HG02763 (cell line): ENCODE measurements around the gene CIAO3.
A peak's percentile ranks its signal among the peaks of the same experiment; 100 is the strongest.
"Not testable (repeated sequence)": the region's sequence is repeated elsewhere in the genome, so short reads cannot be mapped to it uniquely, and the experiment has no call there.

Experiments used
- ATAC-seq: cut with Tn5 transposase; IDR thresholded peaks from one replicate; pipeline ENCODE4 v1.9.1; 2021; ENCODE audit warnings: mild to moderate bottlenecking, moderate library complexity; ENCODE audit not compliant: unreplicated experiment

Gene CIAO3

DNA sequence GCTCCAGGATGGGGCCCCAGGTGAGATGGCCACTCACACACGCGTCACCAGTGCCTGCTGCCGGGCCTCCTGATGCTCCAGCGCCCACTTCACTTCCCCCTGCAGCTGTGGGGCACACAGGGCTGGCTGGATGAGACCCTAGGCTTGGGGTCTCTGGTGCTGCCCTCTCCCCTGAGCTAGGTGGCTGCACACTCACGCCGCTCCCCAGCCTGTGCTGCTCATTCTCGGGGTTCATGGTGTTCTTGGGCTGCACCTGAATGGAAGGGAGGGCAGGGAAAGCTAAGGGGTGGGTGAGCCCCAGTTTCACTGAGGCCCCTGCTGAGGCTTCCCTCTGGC is 15.8 kb downstream of the CIAO3 start:
- no peak for ATAC-seq

DNA sequence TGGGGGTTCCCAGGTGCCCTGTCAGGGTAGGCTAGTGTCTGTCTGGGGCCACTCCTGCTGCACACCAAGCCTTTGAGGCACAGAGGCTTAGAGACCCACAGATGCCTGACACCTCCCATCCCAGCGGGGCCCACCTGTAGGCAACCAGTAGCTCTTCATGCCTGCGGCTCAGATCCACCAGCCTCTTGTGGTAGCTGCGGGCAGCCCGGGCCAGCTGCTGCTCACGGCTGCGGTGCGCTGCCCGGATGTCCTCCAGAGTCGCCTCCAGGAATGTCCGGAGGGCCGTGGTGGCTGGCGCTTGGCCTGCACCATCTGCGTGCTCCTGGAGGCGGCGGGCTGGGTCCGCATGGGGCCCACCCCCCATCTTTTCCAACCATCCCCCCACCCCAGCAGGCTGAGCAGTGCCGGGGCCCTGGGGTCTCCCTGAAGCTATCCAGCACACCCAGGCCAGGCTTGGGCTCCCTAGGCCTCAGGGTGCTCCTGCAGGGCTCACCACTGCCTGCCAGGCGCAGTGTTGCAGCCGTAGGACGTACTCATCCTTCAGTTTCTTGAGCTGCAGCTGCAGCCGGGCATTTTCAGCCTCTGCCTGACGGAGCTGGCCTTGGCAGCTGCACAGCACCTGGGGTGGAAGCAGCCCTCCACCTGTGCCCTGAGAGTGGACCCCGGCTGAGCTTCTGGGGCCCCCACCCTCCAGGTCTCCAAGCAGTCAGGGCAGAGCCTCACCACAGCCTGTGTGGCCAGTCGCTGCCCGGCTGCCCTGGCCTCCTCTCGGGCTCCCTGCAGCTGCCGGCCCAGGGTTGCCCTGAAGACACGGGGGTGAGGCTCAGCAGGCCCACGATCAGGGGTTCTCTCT is 16.4 kb downstream of the CIAO3 start:
- no peak for ATAC-seq

DNA sequence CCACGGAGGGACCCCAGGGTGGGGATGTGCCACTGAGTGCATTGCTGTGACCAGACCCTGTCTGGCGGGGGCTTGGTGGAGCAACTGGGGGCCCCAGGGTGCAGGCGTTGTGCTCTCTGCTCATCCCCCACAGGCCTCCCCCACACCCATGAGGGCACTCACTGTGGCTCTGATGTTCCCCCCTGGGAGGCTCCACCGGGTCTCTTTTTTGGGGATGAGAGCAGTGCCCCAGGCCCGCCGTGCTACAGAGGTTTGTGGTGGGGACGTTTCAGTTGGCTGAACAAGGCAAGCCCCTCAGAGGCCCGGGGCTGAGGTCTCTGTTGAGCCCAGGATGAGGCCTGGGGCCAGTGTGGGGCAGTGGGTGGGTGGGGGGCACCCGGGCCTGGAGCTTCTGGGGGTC is 17.1 kb downstream of the CIAO3 start:
- ATAC-seq, result no peak

DNA sequence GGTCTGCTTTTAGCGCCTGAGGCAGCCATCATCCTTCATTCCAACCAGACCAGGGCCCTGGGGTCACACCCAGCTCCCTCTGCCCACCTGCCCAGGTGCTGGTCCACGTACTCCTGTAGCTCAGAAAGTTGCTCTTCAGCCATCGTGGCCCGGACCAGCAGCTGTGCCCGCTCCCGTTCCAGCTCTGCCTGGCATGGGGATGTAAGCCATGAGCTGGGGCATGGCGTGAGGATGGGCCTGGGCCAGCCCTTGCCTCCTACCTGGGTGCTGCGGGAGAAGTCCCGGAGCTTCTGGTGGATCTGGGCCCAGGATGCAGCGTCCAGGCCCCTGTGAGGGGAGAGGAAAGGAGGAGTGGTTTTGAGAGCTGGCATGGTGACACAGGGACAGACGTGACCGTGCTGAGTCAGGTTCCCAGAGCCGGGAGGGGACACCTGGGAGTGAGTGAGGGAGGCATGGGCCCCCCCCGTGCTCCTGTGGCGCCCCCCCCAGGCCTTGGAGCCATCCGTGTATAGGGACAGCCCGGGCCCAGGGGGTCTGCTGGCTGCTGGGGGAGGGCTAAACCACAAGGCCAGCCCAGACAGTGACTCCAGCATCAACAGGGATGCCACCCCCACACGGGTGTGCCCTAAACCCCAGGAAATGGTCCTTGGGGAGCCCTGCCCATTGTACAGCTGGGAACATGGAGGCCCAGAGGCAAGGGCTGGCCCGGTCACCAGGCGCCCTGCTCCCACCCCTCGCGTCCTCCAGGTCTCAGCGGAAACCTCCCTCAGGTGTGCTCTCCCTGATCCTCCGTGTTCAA is 17.8 kb downstream of the CIAO3 start:
- no peak for ATAC-seq

DNA sequence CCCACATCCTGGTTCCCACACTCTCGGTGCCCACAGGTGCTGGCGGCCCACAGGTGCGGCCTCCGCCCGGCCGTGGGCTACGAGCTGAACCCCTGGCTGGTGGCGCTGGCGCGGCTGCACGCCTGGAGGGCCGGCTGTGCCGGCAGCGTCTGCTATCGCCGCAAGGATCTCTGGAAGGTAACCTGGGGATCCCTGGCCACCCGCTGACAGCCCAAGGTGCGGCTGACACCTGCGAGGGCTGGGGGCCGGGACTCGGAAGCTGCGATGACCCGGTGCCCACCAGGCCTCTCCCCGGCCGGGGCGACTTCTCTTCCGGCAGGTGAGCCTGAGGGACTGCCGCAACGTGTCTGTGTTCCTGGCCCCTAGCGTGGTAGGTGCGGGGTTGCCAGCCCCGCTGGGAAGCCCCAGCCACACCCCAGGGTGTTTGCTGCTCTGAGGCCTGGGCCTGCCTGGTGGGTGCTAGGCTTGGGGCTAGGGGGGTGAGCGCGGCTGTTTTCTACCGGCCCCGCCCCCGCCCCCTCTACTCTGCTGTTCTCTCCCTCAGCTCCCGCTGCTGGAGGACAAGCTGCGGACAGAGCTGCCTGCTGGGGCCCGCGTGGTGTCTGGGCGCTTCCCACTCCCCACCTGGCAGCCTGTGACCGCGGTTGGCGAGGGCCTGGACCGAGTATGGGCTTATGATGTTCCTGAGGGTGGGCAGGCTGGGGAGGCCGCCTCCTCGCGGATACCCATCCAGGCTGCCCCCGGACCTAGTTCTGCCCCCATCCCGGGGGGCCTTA is 18.8 kb downstream of the CIAO3 start:
- no peak for ATAC-seq

DNA sequence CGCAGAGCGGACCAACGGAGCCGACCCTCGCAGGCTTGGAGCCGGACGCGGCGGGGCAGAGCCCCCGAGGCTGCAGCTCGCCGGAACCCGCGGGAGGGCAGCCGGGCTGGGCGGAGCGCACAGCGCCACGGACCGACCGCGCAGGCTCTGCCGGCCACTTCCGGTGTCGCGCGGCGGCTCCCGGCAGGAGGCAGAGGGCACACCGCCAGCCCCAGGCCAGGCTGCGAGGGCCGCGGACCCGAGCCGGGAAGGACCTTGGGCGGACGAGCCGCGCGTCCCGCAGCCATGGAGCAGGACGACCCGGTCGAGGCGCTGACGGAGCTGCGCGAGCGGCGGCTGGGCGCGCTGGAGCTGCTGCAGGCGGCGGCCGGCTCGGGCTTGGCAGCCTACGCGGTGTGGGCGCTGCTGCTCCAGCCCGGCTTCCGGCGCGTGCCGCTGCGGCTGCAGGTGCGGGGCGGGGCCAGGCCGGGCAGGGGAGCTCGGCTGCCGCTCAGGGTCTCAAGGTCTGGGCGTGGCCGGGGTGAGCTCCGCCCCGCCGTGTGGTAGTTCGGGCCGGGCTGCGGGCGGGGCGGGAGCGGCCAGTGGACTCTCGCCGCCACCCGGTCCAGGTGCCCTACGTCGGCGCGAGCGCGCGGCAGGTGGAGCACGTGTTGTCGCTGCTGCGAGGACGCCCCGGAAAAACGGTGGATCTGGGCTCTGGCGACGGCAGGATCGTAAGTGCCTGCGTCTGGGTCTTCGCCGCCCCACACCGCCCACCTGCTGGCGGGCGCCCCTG is 19.6 kb downstream of the CIAO3 start, which contains the start of gene ANTKMT:
ANTKMT (plus strand) TSS at position 157 of the 775 bp plus-strand sequence; CDS start at position 286, 129 bp downstream.
- peak; percentile 63 for ATAC-seq

DNA sequence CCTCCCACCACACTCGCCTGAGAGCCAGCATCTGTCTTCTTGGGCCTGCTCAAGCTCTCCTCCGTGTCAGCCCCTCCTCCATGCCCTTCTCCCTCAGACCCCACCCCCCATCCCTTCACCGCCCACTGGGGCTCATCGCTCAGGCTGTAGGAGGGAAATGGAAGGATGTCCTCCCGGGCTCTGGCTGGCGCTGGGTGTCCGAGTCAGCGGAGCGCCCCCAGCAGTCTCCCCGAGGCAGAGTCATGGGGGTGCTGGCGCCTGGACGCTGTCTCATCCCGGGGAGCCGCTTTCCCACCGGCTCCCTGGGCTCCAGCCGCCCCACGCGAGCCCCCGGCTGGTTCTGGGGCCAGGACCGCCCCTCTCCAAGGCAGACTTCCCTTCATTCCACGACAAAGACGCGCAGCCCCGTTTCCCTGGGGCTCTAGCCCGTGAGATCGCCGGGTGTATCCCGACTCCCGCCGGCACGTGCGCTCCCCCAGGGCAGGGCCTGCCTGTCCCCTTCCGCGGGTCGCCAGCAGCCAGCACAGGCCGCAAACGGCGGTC is 20.3 kb downstream of the CIAO3 start:
- peak; percentile 17 for ATAC-seq

DNA sequence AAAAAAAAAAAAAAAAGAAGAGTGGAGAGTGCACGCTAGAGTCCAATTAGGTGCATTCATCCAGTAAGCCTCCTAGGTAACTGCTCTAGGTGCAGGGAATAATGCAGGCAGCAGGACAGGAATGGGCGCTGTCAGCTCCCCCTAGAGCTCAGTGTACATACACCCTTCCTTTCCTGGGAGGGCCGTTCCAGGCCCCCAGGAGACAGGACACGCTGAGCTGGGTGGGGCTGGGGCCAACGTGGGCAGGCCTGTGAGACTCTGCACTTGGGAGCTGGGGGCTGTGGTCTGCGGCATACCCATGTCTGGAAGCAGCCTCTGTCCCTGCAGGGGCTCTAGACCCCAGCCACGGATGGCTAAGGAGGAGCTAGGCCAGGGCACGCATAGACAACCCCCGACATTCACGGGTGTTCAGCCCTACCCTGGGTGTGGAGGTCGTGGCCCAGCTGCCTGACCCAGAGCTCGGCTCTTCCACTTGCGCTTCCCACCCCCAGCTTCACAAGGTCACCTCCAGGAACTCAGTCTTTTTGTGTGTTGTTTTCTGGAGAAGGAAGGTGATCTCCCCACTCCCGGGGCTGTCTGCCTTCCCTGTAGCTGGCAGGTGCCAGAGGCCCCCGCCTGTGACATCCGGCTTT is 20.9 kb downstream of the CIAO3 start:
- no peak for ATAC-seq

DNA sequence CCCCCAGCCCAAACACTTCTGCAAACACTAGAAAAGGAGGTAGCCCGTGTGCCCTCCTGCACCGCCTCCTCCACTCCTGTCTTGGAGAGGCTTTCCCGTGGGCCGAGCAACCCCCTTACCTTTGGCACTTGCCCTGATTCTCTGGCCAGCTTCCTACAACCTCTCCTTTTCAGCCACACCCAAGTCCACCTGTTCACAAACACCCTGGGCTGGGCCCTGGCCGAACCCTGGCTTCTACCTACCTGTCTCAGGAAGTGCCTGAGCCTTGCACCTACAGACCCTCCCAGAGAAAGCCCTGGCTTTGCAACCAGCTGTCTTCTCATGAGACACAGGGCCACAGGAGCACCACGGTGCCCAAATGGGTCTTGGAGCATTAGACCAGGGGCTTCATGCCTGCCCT is 21.9 kb downstream of the CIAO3 start:
- no peak for ATAC-seq

DNA sequence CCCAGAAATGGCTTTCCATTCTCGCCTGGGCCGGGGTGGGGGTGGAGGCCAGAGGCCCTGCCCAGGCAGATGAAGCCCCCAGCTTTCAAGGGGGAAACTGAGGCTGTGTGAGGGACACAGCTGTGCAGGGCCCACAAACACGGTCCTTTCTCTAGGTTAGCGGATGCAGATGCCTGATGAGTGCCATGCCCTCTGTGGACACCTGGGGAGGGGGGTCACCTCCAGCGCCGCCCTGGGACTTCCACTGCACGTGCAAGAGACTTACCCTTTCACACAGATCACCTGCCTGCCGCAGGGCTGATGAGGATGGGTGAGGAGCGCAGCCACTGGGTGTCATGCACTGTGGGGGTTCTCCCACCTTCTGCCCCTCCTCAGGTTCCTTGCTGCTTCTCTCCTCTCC is 22.4 kb downstream of the CIAO3 start:
- no peak for ATAC-seq

DNA sequence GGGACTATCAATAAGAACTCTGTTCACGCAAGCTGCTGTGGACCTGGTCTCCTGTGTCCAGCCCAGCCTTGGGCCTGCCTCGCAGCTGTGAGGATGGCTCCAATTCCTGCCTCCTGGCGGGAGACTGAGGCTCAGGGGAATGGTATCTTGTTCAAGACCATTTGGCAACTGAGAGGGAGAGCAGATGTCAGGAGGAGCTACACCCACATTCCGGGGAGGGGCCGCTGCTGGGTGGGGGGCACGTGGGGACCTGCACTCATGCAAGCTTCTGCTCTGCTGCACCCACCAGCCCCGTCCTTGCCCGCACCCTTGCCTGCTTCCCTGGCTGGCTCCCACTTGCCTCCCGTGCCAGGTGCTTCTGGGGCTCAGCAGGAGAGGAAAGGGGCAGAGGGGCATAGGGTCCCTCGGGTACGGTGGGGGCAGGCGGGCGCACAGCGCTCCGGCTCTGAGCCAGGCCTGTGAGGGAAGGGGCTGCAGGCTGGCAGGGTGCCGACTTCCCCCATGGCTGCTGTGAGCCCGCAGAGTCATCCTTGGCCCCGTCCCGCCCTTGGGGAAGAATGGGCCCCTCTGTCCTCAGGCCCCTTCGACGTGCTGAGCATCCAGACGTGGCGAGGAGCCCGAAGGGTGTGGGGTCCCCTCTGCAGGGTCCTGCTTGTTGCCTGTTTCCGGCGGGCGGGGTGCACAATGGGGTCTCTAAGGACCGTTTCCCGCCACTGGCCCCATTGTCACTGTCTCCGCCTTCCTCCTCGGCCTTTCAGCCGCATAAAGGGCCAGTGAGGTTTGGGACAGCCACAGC is 23.1 kb downstream of the CIAO3 start:
- no peak for ATAC-seq

DNA sequence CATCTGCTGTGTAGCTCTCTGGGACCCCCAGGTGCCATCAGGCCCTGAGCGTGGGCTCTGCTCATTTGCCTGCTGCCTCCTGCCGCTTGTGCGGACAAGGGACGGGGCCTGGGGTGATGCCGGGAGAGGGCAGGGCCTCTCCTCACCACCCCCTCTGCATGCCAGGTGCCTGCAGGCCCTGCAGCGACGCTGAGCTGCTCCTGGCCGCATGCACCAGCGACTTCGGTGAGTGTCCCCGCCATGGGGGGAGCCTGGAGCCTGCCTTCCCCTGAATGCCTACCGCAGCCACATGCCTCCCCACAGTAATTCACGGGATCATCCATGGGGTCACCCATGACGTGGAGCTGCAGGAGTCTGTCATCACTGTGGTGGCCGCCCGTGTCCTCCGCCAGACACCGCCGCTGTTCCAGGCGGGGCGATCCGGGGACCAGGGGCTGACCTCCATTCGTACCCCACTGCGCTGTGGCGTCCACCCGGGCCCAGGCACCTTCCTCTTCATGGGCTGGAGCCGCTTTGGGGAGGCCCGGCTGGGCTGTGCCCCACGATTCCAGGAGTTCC is 23.9 kb downstream of the CIAO3 start:
- ATAC-seq, result no peak

DNA sequence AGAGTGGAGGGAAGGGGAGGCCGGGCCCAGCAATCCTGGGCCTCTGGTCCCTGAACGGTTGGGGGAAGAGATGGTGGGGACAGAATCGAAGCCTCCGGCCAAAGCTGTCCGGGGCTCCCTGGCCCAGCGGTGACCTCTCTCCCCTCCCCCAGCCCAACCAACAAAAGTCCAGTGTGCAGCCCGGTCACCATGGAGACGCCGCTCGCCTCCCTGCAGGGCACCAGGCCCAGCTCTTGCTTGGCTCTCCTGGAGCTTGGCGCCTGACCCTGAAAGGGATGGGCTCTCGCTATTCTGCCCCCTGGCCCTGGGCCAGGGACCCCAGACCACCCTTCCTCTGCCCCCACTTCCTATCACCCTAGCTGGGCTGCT is 24.6 kb downstream of the CIAO3 start:
- ATAC-seq, result no peak

DNA sequence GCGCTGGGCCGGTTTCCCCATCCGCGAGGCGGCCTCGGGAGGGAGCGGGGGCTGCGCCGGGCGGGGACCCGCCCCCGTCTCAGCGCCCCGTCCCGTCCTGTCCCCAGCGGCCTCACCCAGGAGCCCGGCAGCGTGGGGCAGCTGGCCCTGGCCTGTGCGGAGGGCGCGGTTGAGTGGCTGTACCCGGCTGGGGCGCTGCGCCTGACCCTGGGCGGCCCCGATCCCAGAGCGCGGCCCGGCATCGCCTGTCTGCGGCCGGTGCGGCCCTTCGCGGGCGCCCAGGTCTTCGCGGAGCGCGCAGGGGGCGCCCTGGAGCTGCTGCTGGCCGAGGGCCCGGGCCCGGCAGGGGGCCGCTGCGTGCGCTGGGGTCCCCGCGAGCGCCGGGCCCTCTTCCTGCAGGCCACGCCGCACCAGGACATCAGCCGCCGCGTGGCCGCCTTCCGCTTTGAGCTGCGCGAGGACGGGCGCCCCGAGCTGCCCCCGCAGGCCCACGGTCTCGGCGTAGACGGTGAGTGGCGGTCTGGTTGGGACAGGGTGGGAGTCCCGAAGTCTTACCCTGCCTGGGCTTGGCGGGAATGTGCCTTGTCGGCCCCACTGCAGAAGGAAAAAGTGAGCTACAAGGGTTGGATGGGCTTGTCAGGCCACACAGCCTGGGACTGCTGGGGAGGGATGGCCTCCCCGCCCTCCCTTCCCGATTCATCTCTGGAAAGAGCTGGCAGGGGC is 25.2 kb downstream of the CIAO3 start:
- ATAC-seq, result peak; percentile 11

DNA sequence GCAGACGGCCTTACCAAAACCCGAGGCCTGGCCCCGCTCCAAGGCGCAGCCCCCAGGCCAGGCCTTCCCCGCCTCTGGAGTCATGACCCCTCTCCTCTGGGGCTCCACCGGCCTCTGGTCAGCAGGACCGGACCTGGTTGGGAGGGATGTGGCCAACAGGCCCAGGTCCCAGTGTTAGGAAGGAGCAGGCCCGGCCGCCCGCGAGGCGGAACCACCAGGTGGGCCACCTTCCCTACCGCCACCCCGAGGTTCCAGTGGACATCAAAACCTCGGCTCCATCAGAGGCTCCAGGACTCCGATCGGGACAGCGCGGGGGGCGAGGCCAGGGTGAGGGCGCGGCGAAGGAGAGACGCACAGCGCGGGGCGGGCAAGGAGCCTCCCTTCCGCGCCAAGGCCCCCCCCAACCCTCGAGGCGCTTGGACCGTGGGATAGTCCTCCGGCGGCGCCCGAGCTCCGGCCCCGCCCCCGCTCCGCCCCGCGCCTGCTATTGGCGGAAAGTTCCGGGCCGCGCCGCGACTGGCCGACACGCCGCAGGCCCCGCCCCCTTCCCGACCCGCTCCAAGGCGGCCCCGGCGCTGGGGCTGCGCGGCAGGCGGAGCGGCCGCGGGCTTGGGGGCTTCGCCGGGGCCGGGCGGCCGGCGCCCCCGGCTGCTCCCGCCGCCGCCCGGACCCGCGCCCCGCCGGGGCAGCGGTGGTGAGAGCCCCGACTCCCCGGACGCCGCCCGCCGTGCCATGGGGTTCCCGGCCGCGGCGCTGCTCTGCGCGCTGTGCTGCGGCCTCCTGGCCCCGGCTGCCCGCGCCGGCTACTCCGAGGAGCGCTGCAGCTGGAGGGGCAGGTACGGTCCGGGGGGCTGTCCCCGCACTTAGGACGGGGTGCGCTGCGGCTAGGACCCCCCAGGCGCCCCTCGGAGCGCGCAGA is 26.0 kb downstream of the CIAO3 start, which contains the start of gene METRN:
METRN (plus strand) TSS at position 561 of the 919 bp plus-strand sequence; CDS start at position 733, 172 bp downstream.
- peak; percentile 68 for ATAC-seq

DNA sequence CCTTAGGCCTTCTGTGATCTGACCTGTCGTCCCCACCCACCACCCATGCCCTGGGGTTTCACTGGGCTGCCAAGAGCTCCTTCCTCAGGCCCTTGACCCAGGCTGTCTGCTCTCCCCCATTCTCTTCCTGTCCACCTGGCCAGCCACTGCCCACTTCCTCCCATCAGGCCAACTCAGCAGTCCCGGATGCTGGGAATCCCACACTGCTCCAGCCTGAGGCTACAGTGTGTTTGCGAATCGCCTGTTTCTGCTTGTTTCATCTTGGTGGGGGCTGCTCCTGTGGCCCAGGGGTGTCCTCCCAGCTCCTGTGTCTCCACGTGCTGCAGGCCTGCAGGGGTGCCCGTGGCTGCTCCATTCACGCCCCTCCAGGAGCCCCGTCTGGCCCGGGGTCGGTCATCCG is 26.7 kb downstream of the CIAO3 start:
- ATAC-seq, result no peak

DNA sequence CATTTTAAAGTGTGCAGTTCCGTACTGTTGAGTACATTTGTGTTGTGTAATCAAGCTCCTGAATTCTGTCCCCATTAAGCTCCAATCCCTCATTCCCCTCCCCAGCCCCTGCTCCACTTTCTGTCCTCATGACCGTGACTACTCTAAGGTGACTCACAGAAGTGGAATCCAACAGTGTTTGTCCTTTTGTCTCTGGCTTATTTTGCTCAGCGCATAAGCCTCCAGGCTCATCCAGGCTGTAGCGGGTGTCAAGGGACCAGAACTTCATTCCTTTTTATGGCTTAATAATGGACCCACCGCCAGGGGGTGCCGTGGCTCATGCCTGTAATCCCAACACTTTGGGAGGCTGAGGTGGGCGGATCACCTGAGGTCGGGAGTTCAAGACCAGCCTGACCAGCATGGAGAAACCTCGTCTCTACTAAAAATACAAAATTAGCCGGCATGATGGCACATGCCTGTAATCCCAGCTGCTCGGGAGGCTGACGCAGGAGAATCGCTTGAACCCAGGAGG is 28.0 kb downstream of the CIAO3 start:
- ATAC-seq, result not testable (repeated sequence)
